Right atrium auricular region (tissue), 2 donors: ENCODE data around the gene DNMT3L. TPM values are rescaled to one million over a fixed set of nuclear protein-coding genes. Genes with fewer than 3 reads are reported as not detected.

Experiments
- DNase-seq: peaks from one replicate; pipeline ENCODE4 v3.0.0-alpha.2; 2019; ENCODE audit warnings: low spot score
- H3K27ac ChIP-seq, 2 donors: fragments of 200-600 bp; sonication (generic); 1 replicate in 1 of 2; 2 replicates in 1 of 2; pipeline ENCODE4 v1.5.1; 2016 to 2019
- H3K27me3 ChIP-seq, 2 donors: fragments of 200-600 bp; sonication (generic); one replicate each; pipeline versions ENCODE4 v1.5.1 to v1.6.0; 2017 to 2019
- H3K36me3 ChIP-seq: fragments of 200-600 bp; sonication (generic); one replicate; pipeline ENCODE4 v1.5.1; 2016
- H3K4me1 ChIP-seq, 2 donors: fragments of 200-600 bp; sonication (generic); one replicate each; pipeline versions ENCODE4 v1.5.1 to v1.6.0; 2017 to 2019
- H3K4me3 ChIP-seq, 2 donors: fragments of 200-600 bp; sonication (generic); 1 replicate in 1 of 2; 2 replicates in 1 of 2; pipeline ENCODE4 v1.5.1; 2017 to 2019; ENCODE audit warnings: mild to moderate bottlenecking in 1 of 2, moderate library complexity in 1 of 2
- H3K9me3 ChIP-seq, 2 donors: fragments of 200-600 bp; sonication (generic); one replicate each; pipeline ENCODE4 v1.5.1; 2019
- total RNA-seq, 2 donors: library from RNA; depleted of rRNA; stranded (reverse); fragments of >200 nt; gene quantifications; one replicate each; pipeline ENCODE4 v1.1.0, GENCODE V29; 2016
- TF ChIP-seq, protein P1 (sequence below), 2 donors: fragments of 200-600 bp; sonication (generic); IDR thresholded peaks; one replicate each; pipeline ENCODE4 v1.5.1; 2019; ENCODE audit warnings: antibody characterized with exemption in 2 of 2

DNMT3L gene
- total RNA-seq, 2 donors from 2014 or later: not detected

DNA sequence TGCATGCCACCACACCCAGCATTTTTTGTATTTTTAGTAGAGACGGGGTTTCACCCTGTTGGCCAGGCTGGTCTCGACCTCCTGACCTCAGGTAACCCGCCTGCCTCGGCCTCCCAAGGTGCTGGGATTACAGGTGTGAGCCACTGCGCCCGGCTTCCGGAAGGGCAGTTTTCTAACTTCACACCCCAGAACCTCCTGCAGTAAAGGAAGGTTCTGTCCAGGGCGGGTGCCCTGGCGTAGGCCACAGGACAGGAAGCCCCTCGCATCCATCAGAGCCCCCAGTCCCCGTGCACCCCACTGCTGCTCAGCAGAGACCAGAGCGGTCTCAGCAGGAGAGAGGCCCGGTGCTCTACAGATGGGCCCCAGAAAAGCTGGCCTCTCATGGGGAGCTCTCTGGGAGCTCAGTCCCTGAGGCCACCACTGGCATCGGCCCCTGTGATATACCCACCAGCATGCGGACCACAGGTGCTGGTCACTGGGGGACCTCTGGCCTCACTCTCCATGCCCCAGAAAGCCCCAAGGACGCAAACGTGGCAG, 4.1 kb upstream of the DNMT3L start:
- TF ChIP-seq, protein P1, sequence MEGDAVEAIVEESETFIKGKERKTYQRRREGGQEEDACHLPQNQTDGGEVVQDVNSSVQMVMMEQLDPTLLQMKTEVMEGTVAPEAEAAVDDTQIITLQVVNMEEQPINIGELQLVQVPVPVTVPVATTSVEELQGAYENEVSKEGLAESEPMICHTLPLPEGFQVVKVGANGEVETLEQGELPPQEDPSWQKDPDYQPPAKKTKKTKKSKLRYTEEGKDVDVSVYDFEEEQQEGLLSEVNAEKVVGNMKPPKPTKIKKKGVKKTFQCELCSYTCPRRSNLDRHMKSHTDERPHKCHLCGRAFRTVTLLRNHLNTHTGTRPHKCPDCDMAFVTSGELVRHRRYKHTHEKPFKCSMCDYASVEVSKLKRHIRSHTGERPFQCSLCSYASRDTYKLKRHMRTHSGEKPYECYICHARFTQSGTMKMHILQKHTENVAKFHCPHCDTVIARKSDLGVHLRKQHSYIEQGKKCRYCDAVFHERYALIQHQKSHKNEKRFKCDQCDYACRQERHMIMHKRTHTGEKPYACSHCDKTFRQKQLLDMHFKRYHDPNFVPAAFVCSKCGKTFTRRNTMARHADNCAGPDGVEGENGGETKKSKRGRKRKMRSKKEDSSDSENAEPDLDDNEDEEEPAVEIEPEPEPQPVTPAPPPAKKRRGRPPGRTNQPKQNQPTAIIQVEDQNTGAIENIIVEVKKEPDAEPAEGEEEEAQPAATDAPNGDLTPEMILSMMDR (IDR thresholded peaks at IDR 0.05): no peak
- Histone ChIP-seq H3K9me3 (no peaks in the 10 kb centered on the region), H3K4me3 (no peak overlapping the region), H3K27me3 (no peaks in the 10 kb centered on the region), H3K27ac (no peak overlapping the region), H3K4me1 (no peaks in the 10 kb centered on the region), H3K36me3 (no peaks in the 10 kb centered on the region)
- no peak for DNase-seq

DNA sequence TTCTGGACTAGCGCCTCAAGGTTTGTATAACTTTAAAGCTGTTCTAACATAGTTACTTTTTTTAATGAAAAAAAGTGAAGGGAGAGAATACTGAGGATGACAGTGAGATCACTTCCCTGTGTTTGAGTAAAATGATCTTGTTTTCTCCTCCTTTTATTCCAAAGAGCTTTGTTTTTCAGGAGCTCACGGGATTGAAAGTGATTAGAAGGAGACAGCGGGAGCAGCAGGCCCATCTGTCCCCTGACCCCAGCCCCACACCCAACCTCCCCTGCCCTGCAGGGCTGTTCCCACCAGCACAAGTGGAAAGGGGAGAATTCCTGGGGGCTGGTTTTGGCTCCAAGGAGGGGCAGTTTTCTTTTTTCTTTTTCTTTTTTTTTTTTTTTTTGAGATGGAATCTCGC, 2.1 kb upstream of the DNMT3L start:
- Histone ChIP-seq H3K27me3 (no peaks in the 10 kb centered on the region), H3K36me3 (no peaks in the 10 kb centered on the region), H3K4me1 (no peaks in the 10 kb centered on the region), H3K27ac (no peak overlapping the region), H3K9me3 (peaks cover 0 to 6% of the 10 kb centered on the region in 2 donors), H3K4me3 (no peak overlapping the region)
- TF ChIP-seq, protein P1 (IDR thresholded peaks at IDR 0.05): no peak
- DNase-seq: no peak

- no peaks in the 10 kb centered on the region for H3K27me3 ChIP-seq
- H3K27ac ChIP-seq: no peak overlapping the region
- H3K4me1 ChIP-seq: no peaks in the 10 kb centered on the region
- TF ChIP-seq, protein P1 (IDR thresholded peaks at IDR 0.05): no peak
- H3K36me3 ChIP-seq: no peaks in the 10 kb centered on the region
- H3K4me3 ChIP-seq: no peak overlapping the region
- DNase-seq: no peak
- peaks cover 0 to 6% of the 10 kb centered on the region in 2 donors for H3K9me3 ChIP-seq
These were observed 1.6 kb upstream of the DNMT3L start for GRCh38 chr21:44263221-44263760.

DNA sequence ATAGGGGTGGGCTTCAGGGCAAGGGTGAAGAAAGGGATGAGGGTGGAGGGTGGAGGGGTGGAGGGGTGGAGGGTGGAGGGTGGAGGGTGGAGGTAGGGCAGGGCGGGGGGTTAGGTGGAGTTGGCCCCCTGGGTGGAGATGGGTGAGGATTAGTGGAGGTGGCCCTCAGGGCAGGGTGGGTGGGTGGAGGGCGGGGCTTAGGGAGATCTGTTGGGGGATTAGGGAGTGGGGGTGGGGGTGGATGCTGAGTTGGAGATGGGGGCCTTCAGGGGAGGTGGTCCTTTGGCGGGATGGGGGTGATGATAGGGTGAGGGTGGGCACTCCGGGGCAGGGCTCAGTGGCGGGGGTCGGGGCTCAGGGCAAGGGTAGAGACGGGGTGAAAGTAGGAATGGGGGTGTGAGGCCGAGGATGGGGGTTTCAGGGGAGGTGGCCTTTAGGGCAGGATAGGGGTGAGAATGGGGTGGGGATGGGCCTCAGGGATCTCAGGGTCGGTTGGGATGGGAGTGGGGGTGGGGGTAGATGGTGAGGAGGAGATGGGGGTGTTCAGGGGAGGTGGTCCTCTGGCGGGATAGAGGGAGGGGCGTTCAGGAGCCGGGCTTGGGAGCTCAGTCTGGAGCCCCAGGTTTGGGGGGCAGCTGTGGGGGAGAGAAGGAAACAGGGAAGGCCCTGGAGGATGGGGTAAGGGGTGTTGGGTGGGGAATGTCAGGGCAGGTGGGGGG, 800 bp upstream of the DNMT3L start:
- TF ChIP-seq, protein P1 (IDR thresholded peaks at IDR 0.05): no peak
- DNase-seq: no peak
- Histone ChIP-seq H3K27ac (no peak overlapping the region), H3K36me3 (no peaks in the 10 kb centered on the region), H3K9me3 (peaks cover 0 to 6% of the 10 kb centered on the region in 2 donors), H3K4me3 (no peak overlapping the region), H3K4me1 (no peaks in the 10 kb centered on the region), H3K27me3 (no peaks in the 10 kb centered on the region)

GRCh38 chr21:44260791-44261631, 686 bp downstream of the DNMT3L start:
- no peaks in the 10 kb centered on the region for H3K27me3 ChIP-seq
- TF ChIP-seq, protein P1 (IDR thresholded peaks at IDR 0.05): no peak

More at GRCh38 chr21:44260791-44261631, 686 bp downstream of the DNMT3L start:
- H3K27ac ChIP-seq: no peak overlapping the region
- peaks cover 0 to 6% of the 10 kb centered on the region in 2 donors for H3K9me3 ChIP-seq
- H3K4me1 ChIP-seq: no peaks in the 10 kb centered on the region
- no peak overlapping the region for H3K4me3 ChIP-seq
- no peaks in the 10 kb centered on the region for H3K36me3 ChIP-seq
- no peak for DNase-seq
